ENCODE measurements around the gene TMBIM1.
A peak's percentile ranks its signal among the peaks of the same experiment; 100 is the strongest.

TMBIM1 gene

GRCh38 chr2:218236829-218237228 is 55.5 kb downstream of the TMBIM1 start:
- H3K4me3 ChIP-seq (replicated peaks; ENCODE audit: insufficient read depth, low read length), result no peak overlapping the region
- no peak overlapping the region for H3K27ac ChIP-seq (replicated peaks)
- no peak for DNase-seq (ENCODE audit: low read depth in 1 of 2, low spot score in 1 of 2)
- no peaks in the 10 kb centered on the region for H3K27me3 ChIP-seq (ENCODE audit: insufficient read depth, poor library complexity, severe bottlenecking)
- no peak for TF ChIP-seq POLR2AphosphoS5 (IDR thresholded peaks at IDR 0.05; ENCODE audit: low read depth)
- no peak for TF ChIP-seq CTCF (IDR thresholded peaks at IDR 0.05; ENCODE audit: insufficient read depth, low read length)
- no peak for TF ChIP-seq REST (IDR thresholded peaks at IDR 0.05; ENCODE audit: insufficient replicate concordance, low read depth)
- no peak for TF ChIP-seq SPI1 (IDR thresholded peaks at IDR 0.05; ENCODE audit: borderline replicate concordance, low read depth)
- no peak for TF ChIP-seq GABPA (IDR thresholded peaks at IDR 0.05; ENCODE audit: low read depth)

GRCh38 chr2:218235017-218235416 is 57.3 kb downstream of the TMBIM1 start:
- no peaks in the 10 kb centered on the region for H3K27me3 ChIP-seq (ENCODE audit: insufficient read depth, poor library complexity, severe bottlenecking)
- DNase-seq (ENCODE audit: low read depth in 1 of 2, low spot score in 1 of 2), result no peak
- TF ChIP-seq POLR2AphosphoS5 (IDR thresholded peaks at IDR 0.05; ENCODE audit: low read depth), result no peak
- TF ChIP-seq CTCF (IDR thresholded peaks at IDR 0.05; ENCODE audit: insufficient read depth, low read length), result no peak
- TF ChIP-seq REST (IDR thresholded peaks at IDR 0.05; ENCODE audit: insufficient replicate concordance, low read depth), result no peak
- no peak for TF ChIP-seq SPI1 (IDR thresholded peaks at IDR 0.05; ENCODE audit: borderline replicate concordance, low read depth)
- TF ChIP-seq GABPA (IDR thresholded peaks at IDR 0.05; ENCODE audit: low read depth), result no peak

DNA sequence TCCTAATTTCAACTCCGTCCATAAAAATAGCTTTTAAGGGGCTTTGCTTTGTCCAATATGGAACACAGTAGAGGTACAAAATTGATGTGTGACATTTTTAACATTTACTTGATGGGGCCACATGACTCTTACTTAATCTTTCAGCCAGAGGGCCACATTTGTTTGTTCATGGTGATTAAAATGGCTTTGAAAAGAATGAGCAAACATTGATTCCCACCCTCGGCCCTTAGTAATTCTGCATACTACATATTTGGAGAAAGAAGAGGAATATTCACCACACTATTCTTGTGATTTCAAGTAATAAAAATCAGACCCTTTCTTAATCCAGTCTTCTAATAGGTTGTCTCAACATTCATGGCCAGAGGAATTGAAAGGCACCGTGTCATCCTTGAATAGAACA is 57.8 kb downstream of the TMBIM1 start:
- Histone ChIP-seq H3K4me3 (replicated peaks; ENCODE audit: insufficient read depth, low read length) (no peak overlapping the region), H3K27me3 (ENCODE audit: insufficient read depth, poor library complexity, severe bottlenecking) (no peaks in the 10 kb centered on the region), H3K27ac (replicated peaks) (no peak overlapping the region)
- TF ChIP-seq REST (IDR thresholded peaks at IDR 0.05; ENCODE audit: insufficient replicate concordance, low read depth), result no peak
- no peak for TF ChIP-seq CTCF (IDR thresholded peaks at IDR 0.05; ENCODE audit: insufficient read depth, low read length)
- TF ChIP-seq POLR2AphosphoS5 (IDR thresholded peaks at IDR 0.05; ENCODE audit: low read depth), result no peak
- TF ChIP-seq SPI1 (IDR thresholded peaks at IDR 0.05; ENCODE audit: borderline replicate concordance, low read depth), result no peak
- TF ChIP-seq GABPA (IDR thresholded peaks at IDR 0.05; ENCODE audit: low read depth), result no peak
- DNase-seq (ENCODE audit: low read depth in 1 of 2, low spot score in 1 of 2), result no peak

More at GRCh38 chr2:218235017-218235416, 57.3 kb downstream of the TMBIM1 start:
- Histone ChIP-seq H3K4me3 (replicated peaks; ENCODE audit: insufficient read depth, low read length) (no peak overlapping the region), H3K27ac (replicated peaks) (0 out of 2 replicates have a peak overlapping the region, but pooled peaks have one; percentile 2)

Measured in HL-60 (cell line).